ENCODE results near the gene RANBP9. TPM values are rescaled to one million over a fixed set of nuclear protein-coding genes. Genes with fewer than 3 reads are reported as not detected.
A peak's percentile ranks its signal among the peaks of the same experiment; 100 is the strongest.

RANBP9 gene
- 23.7 and 84.5 TPM in 2 replicates for total RNA-seq (2011; cell fraction: chromatin; rRNA removed; ENCODE audit: low replicate concordance)
- total RNA-seq (2011; cell fraction: nucleolus; rRNA removed): 11.0 and 16.3 TPM in 2 replicates
- 31.1 and 32.8 TPM in 2 replicates for total RNA-seq (2011; cell fraction: nucleoplasm; rRNA removed)
- total RNA-seq (2014; rRNA removed): 34.7 and 36.4 TPM in 2 replicates
- total RNA-seq (2014; rRNA removed; fragmentation: Illumina TruSeq; extraction: Trizol): 64.8 and 74.0 TPM in 2 replicates
- 60.3 and 61.5 TPM in 2 replicates for total RNA-seq (2015; rRNA removed; fragmentation: Illumina TruSeq; extraction: Trizol)
- total RNA-seq (2021): 80.4 and 87.0 TPM in 2 replicates
- polyA plus RNA-seq (2011; rRNA removed): 54.2 and 83.6 TPM in 2 replicates
- polyA plus RNA-seq (2011; cell fraction: cytosol; rRNA removed): 30.0 and 36.4 TPM in 2 replicates
- 43.2 and 52.8 TPM in 2 replicates for polyA plus RNA-seq (2011; cell fraction: nucleus; rRNA removed)
- 68.7 and 70.4 TPM in 2 replicates for polyA plus RNA-seq (2012)
- polyA plus RNA-seq (2014; fragmentation: Illumina TruSeq; extraction: Trizol): 124 and 130 TPM in 2 replicates
- 10 to 100 TPM; 27.5 to 31.2 TPM for polyA plus RNA-seq (2014; fragmentation: Nextera tagmentation; extraction: Ambion mirVana)
- 51.2 and 53.5 TPM in 2 replicates for polyA plus RNA-seq (2014; rRNA removed)
- polyA minus RNA-seq (2011; rRNA and poly(A)+ RNA removed): 126 and 143 TPM in 2 replicates
- polyA minus RNA-seq (2011; cell fraction: cytosol; rRNA and poly(A)+ RNA removed): 54.5 and 56.1 TPM in 2 replicates
- 19.8 and 32.3 TPM in 2 replicates for polyA minus RNA-seq (2011; cell fraction: nucleus; rRNA and poly(A)+ RNA removed)
- percentile 96 among the genes with signal in this experiment for Bru-seq, nascent RNA
- percentile 97 among the genes with signal in this experiment for BruChase-seq, experiment 1, labeled RNA remaining after a 2-hour chase
- BruChase-seq, experiment 2, labeled RNA remaining after a 6-hour chase: percentile 97 among the genes with signal in this experiment
- long read RNA-seq, experiment 1, transcript RANBP9-201 (14 exons, 3,113 nt): major isoform, 290 of 401 reads
- long read RNA-seq, experiment 1, partial matches to known transcripts: 32 of 401 reads
- long read RNA-seq, experiment 1, other reads (novel, unspliced or antisense): 76 of 401 reads
- long read RNA-seq, experiment 2, transcript RANBP9-201 (14 exons, 3,113 nt): major isoform, 12 of 49 reads
- long read RNA-seq, experiment 2, partial matches to known transcripts: 10 of 49 reads
- long read RNA-seq, experiment 2, other reads (novel, unspliced or antisense): 27 of 49 reads
- long read RNA-seq, experiment 3, partial matches to known transcripts: 4 of 15 reads
- long read RNA-seq, experiment 3, other reads (novel, unspliced or antisense): 8 of 15 reads

- H3K79me2 ChIP-seq (ENCODE audit: control insufficient read depth, insufficient read depth, low read length): peaks cover 55% of the 10 kb centered on the region
- in situ Hi-C loops (cut with MboI): no loop called here
- peaks cover 11% of the 10 kb centered on the region; the same call in 2 of the 3 replicates for H3K36me3 ChIP-seq (ENCODE audit: control insufficient read depth, insufficient read depth, low read length)
- peaks cover 23% of the 10 kb centered on the region; the same call in 1 of the 2 replicates for H4K20me1 ChIP-seq (replicated peaks; ENCODE audit: control insufficient read depth, insufficient read depth, low read length)
- ATAC-seq: peak; percentile 85
- peak within 1 kb of the TSS; percentile 90 for H3K4me2 ChIP-seq (ENCODE audit: insufficient read depth, low read length)
- H3K9me1 ChIP-seq (ENCODE audit: control insufficient read depth, insufficient read depth, low read length): no peaks in the 10 kb centered on the region
- CTCF ChIA-PET (ENCODE audit: low intra/inter-chr PET ratio): no interaction called here
- H3K27ac ChIP-seq (ENCODE audit: extremely low read depth, low read depth, low read length): peak within 1 kb of the TSS; percentile 93
- peaks cover 14 to 16% of the 10 kb centered on the region in 2 experiments; a peak in 4 of 5 replicates for H3K4me1 ChIP-seq (replicated peaks in 1 of 2; ENCODE audit: control insufficient read depth in 2 of 2, insufficient read depth in 2 of 2, low read length in 2 of 2)
- FAIRE-seq: no peak
- H3K9ac ChIP-seq (ENCODE audit: insufficient read depth in 1 of 2, low read depth in 2 of 2, low read length in 2 of 2): peak within 1 kb of the TSS; percentile 93 to 97
- BruUV-seq (replicated peaks): no TSS peak
- peaks cover 9% of the 10 kb centered on the region for H3K9me3 ChIP-seq (replicated peaks; ENCODE audit: control insufficient read depth, insufficient read depth, low read depth, low read length)
- WGBS (ENCODE audit: insufficient coverage, low coverage, missing lambda C conversion rate): under 1% methylated on average over 65 of the region's 102 CpGs
- POLR2A ChIA-PET: interaction anchor here (0.5 to 4.1 kb wide), 13 partner anchors 11 to 1781 kb away, joined by 3 to 31 read pairs (median 4); partner anchors contain the start of gene NOL7
- peak within 1 kb of the TSS; percentile 84 for H3K4me3 ChIP-seq
- intact Hi-C loops (cut with micrococcal nuclease): loop anchor here (2.0 kb wide), 2 partner anchors 33 to 97 kb away; partner anchors contain the start of gene NOL7
- peak within 1 kb of the TSS; percentile 86 for H2AFZ ChIP-seq (ENCODE audit: low read depth, low read length)
- H3K27me3 ChIP-seq (ENCODE audit: control insufficient read depth in 2 of 2, insufficient read depth in 2 of 2, low read length in 2 of 2): no peaks in the 10 kb centered on the region
- peak; percentile 92 to 93 (median 93) for DNase-seq (ENCODE audit: extremely low read depth in 1 of 4, low spot score in 3 of 4)
- TF ChIP-seq TARDBP (IDR thresholded peaks at IDR 0.05) (peak; percentile 96), JUNB (CRISPR knock-in tag; conservative IDR thresholded peaks at IDR 0.05) (no peak), REST (IDR thresholded peaks at IDR 0.05; ENCODE audit: borderline replicate concordance) (peak; percentile 96), REST (CRISPR knock-in tag; IDR thresholded peaks at IDR 0.05; ENCODE audit: low read depth) (peak; percentile 78; the same call in 1 of the 2 replicates), BCOR (IDR thresholded peaks at IDR 0.05) (peak; percentile 75), VEZF1 (CRISPR knock-in tag; IDR thresholded peaks at IDR 0.05) (peak; percentile 91)
These were observed at the start of gene RANBP9 for GRCh38 chr6:13711733-13712598. TSS of gene RANBP9 (minus strand) at chr6:13711835. CDS start at chr6:13711505, 330 bp downstream.

All from K562 (cell line).